Fibroblast of the conjunctiva (primary cell): ENCODE results near the gene DNASE1L1.

Source experiments
- DNase-seq: peaks from one replicate; pipeline ENCODE4 v3.0.0-alpha.2; 2010; ENCODE audit warnings: low read depth

DNASE1L1 gene

GRCh38 chrX:154409222-154409871 lies at the start of gene DNASE1L1:
Gene DNASE1L1 (minus strand): TSS chrX:154409254. CDS start chrX:154405568, 3,686 bp downstream.
- peak; percentile 71 for DNase-seq

- no peak for DNase-seq
These were observed 49.3 kb upstream of the DNASE1L1 start, which contains the start of gene PLXNA3 for GRCh38 chrX:154458116-154458953. Gene PLXNA3 (plus strand): TSS chrX:154458281. CDS start chrX:154460184, 1,903 bp downstream.

GRCh38 chrX:154457491-154458115 lies 48.5 kb upstream of the DNASE1L1 start:
- DNase-seq, result no peak

- no peak for DNase-seq
These were observed 43.8 kb upstream of the DNASE1L1 start for GRCh38 chrX:154452823-154453222.

GRCh38 chrX:154450312-154450711 lies 41.3 kb upstream of the DNASE1L1 start:
- DNase-seq, result no peak

GRCh38 chrX:154449618-154450017 lies 40.6 kb upstream of the DNASE1L1 start:
- DNase-seq, result no peak

- DNase-seq, result no peak
These were observed 39.4 kb upstream of the DNASE1L1 start for GRCh38 chrX:154448484-154448883.

GRCh38 chrX:154446430-154446829 lies 37.4 kb upstream of the DNASE1L1 start:
- DNase-seq, result no peak

- DNase-seq, result no peak
These were observed 36.7 kb upstream of the DNASE1L1 start for GRCh38 chrX:154445776-154446175.

GRCh38 chrX:154444755-154445246 lies 35.7 kb upstream of the DNASE1L1 start:
- DNase-seq, result no peak

- peak; percentile 8 for DNase-seq
These were observed 35.1 kb upstream of the DNASE1L1 start, which contains the start of gene FAM50A for GRCh38 chrX:154443992-154444754. Gene FAM50A (plus strand): TSS chrX:154444141. CDS start chrX:154444236, 95 bp downstream.

GRCh38 chrX:154443479-154443910 lies 34.4 kb upstream of the DNASE1L1 start:
- no peak for DNase-seq

GRCh38 chrX:154441984-154442707 lies 33.1 kb upstream of the DNASE1L1 start:
- DNase-seq, result no peak

- DNase-seq, result no peak
These were observed 32.5 kb upstream of the DNASE1L1 start for GRCh38 chrX:154441564-154441963.

GRCh38 chrX:154440623-154441357 lies 31.7 kb upstream of the DNASE1L1 start:
- DNase-seq, result no peak

GRCh38 chrX:154439841-154440240 lies 30.8 kb upstream of the DNASE1L1 start:
- DNase-seq, result no peak

GRCh38 chrX:154437971-154438893 lies 29.2 kb upstream of the DNASE1L1 start:
- DNase-seq, result no peak

- no peak for DNase-seq
These were observed 28.1 kb upstream of the DNASE1L1 start, which contains the start of gene GDI1 for GRCh38 chrX:154436983-154437752. Gene GDI1 (plus strand): TSS chrX:154437154. CDS start chrX:154437255, 101 bp downstream.
